Mammary epithelial cell (primary cell): Measurements from ENCODE around the gene SGIP1.

Source experiments
- EZH2 ChIP-seq: IDR thresholded peaks from 2 replicates; pipeline ENCODE4 v1.6.1; 2012; ENCODE audit warnings: low read length, inconsistent platforms, borderline replicate concordance
- TF ChIP-seq, protein P1 (sequence below), 2 donors: IDR thresholded peaks in 1 of 2; conservative IDR thresholded peaks in 1 of 2; 2 replicates each; pipeline ENCODE4 v1.5.1; 2011 to 2012; ENCODE audit warnings: inconsistent platforms in 2 of 2, low read length in 2 of 2, mild to moderate bottlenecking in 2 of 2, control low read depth in 1 of 2, low read depth in 1 of 2; ENCODE audit not compliant: insufficient read depth in 1 of 2; ENCODE audit errors: extremely low read depth in 1 of 2

DNA sequence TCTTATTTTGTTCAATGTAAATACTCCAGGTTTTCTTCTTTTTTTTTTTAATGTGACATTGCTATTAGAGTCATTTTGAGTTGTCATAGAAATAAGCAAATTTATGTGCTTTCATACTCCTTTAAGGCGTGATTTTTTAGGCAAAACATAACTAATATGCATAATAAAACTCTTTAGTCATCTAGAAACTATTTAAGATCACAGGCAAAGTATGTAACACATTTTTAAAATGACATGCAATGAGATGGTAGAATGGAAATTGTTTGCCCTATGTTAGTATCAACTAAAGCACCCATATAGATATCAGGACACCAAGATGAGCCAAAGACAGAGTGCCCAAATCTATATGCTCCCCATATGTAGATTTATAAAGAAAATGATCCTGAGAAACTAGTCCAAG is 41.5 kb upstream of the SGIP1 start:
- TF ChIP-seq, protein P1, sequence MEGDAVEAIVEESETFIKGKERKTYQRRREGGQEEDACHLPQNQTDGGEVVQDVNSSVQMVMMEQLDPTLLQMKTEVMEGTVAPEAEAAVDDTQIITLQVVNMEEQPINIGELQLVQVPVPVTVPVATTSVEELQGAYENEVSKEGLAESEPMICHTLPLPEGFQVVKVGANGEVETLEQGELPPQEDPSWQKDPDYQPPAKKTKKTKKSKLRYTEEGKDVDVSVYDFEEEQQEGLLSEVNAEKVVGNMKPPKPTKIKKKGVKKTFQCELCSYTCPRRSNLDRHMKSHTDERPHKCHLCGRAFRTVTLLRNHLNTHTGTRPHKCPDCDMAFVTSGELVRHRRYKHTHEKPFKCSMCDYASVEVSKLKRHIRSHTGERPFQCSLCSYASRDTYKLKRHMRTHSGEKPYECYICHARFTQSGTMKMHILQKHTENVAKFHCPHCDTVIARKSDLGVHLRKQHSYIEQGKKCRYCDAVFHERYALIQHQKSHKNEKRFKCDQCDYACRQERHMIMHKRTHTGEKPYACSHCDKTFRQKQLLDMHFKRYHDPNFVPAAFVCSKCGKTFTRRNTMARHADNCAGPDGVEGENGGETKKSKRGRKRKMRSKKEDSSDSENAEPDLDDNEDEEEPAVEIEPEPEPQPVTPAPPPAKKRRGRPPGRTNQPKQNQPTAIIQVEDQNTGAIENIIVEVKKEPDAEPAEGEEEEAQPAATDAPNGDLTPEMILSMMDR (conservative IDR thresholded peaks at IDR 0.05 in 1 of 2, IDR thresholded peaks at IDR 0.05 in 1 of 2; ENCODE audit: extremely low read depth in 1 of 2, insufficient read depth in 1 of 2, low read depth in 1 of 2, low read length in 2 of 2), result no peak
- no peak for TF ChIP-seq EZH2
